ENCODE data around the gene IP6K1.
"Not testable (repeated sequence)": the region's sequence is repeated elsewhere in the genome, so short reads cannot be mapped to it uniquely, and the experiment has no call there.

Gene IP6K1

DNA sequence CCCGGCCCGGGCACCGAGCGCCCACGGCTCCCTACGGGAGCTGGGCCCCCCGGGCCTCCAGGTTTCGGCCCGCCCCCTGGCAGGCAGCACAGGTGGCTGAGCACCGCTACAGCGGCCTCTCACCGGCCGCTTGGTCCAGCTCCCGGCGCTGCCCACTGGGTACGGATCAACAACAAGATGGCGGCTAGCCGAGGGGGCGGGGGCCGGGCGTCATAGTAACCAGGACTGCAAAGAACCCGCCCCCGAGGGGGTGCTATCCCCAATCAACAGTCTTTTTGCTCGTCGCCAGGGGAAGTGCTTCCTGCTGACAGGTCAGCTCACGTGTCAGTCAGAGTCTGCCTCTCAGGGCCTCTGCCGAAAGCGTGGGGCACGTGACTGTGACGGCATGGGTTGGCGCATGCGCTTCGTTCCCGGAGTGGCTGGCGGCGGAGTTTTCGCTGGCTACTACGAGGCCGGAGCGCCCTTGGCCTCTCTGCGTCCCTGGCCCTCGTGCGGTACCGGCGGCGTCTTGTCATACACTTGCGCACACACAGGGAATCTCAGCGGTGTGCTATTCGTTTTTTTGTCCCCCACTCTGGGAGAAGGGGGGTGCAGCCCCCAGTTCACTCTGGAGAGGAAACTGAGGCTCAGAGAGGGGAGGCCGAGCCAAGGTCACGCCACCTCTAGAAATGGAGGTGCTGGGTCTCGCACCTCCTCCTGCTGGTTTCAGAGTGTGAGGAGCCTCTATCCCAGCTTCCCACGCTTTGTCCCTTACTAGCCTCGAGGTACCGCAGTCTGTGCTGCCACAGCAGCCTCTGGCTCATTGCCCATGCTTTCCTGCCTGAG, at the start of gene IP6K1:
Gene IP6K1, minus strand, starts transcription at position 186 of the 825 bp plus-strand sequence. CDS start 38,502 bp downstream, outside the sequence.
- Histone ChIP-seq H3K79me2 (ENCODE audit: control insufficient read depth, insufficient read depth, low read length, unreplicated experiment) (peaks cover 41% of the 10 kb centered on the region), H3K36me3 (ENCODE audit: insufficient read depth, low read length) (no peaks in the 10 kb centered on the region), H2AFZ (ENCODE audit: low read length, unreplicated experiment) (peak within 1 kb of the TSS; percentile 64), H3K27me3 (ENCODE audit: insufficient read depth, low read length) (no peaks in the 10 kb centered on the region), H3K27ac (ENCODE audit: low read depth, low read length) (peak within 1 kb of the TSS; percentile 73), H3K4me1 (ENCODE audit: control insufficient read depth, insufficient read depth, low read length, unreplicated experiment) (peaks cover 11% of the 10 kb centered on the region), H3K4me3 (ENCODE audit: low read depth, low read length) (peak within 1 kb of the TSS; percentile 86)

DNA sequence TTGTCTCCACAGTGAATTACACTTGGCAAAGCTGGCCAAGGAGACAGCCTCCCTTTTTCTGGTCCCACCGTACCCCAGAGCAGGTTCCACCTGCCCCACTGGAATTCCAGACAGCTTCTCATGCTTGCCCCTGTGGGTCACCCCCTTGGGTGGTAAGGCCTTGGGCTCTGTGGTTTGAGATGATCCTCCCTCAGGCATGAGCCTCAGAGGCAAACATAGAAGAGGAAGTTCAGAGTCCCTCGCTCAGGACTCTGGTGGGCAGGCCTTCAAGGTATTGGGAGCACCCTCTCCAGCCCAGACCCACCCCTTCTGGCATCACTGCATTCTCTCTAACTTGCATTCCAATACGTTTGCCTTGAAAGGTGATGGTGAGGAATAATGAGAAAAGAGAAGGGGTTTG, 45.0 kb upstream of the IP6K1 start:
- Histone ChIP-seq H3K4me1 (ENCODE audit: control insufficient read depth, insufficient read depth, low read length, unreplicated experiment) (no peaks in the 10 kb centered on the region), H3K36me3 (ENCODE audit: insufficient read depth, low read length) (no peaks in the 10 kb centered on the region), H3K4me3 (ENCODE audit: low read depth, low read length) (no peak overlapping the region), H2AFZ (ENCODE audit: low read length, unreplicated experiment) (no peak overlapping the region), H3K27me3 (ENCODE audit: insufficient read depth, low read length) (no peaks in the 10 kb centered on the region), H3K27ac (ENCODE audit: low read depth, low read length) (no peak overlapping the region), H3K79me2 (ENCODE audit: control insufficient read depth, insufficient read depth, low read length, unreplicated experiment) (no peaks in the 10 kb centered on the region)

DNA sequence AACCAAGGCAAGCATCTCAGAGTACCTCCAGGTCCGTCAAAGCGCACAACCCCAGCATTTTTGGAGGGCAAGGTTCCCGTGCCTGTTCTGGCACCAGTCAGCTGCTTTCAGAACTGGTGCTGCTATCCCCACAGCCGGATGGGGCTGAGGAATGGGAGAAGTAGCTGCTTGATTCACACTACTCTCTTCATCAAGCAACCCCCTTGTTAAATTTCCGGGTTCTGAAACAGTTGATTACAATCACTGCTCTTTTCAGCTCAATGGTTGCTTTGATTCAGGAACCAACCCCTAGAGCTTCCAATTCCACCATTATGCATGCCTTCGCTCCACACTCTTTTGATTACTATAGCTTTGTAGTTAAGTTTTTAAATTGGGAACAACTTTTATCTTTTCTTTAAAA, 39.7 kb upstream of the IP6K1 start:
- no peak overlapping the region for H2AFZ ChIP-seq (ENCODE audit: low read length, unreplicated experiment)
- no peak overlapping the region for H3K4me3 ChIP-seq (ENCODE audit: low read depth, low read length)
- no peaks in the 10 kb centered on the region for H3K27me3 ChIP-seq (ENCODE audit: insufficient read depth, low read length)
- no peaks in the 10 kb centered on the region for H3K4me1 ChIP-seq (ENCODE audit: control insufficient read depth, insufficient read depth, low read length, unreplicated experiment)
- no peak overlapping the region for H3K27ac ChIP-seq (ENCODE audit: low read depth, low read length)
- no peaks in the 10 kb centered on the region for H3K36me3 ChIP-seq (ENCODE audit: insufficient read depth, low read length)
- no peaks in the 10 kb centered on the region for H3K79me2 ChIP-seq (ENCODE audit: control insufficient read depth, insufficient read depth, low read length, unreplicated experiment)

DNA sequence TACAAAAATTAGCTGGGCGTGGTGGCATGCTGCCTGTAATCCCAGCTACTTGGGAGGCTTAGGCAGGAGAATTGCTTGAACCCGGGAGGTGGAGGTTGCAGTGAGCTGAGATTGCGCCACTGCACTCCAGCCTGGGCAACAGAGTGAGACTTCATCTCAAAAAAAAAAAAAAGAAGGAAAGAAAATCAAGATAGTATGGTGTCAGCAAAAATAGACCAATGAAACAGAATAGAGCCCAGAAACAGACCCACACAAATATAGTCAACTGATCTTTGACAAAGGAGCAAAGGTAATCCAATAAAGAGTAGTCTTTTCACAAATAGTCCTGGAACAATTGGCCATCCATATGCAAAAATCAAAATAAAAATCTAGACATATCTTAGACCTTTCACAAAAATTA, 36.8 kb upstream of the IP6K1 start:
- not testable (repeated sequence) for H2AFZ ChIP-seq (ENCODE audit: low read length, unreplicated experiment)

DNA sequence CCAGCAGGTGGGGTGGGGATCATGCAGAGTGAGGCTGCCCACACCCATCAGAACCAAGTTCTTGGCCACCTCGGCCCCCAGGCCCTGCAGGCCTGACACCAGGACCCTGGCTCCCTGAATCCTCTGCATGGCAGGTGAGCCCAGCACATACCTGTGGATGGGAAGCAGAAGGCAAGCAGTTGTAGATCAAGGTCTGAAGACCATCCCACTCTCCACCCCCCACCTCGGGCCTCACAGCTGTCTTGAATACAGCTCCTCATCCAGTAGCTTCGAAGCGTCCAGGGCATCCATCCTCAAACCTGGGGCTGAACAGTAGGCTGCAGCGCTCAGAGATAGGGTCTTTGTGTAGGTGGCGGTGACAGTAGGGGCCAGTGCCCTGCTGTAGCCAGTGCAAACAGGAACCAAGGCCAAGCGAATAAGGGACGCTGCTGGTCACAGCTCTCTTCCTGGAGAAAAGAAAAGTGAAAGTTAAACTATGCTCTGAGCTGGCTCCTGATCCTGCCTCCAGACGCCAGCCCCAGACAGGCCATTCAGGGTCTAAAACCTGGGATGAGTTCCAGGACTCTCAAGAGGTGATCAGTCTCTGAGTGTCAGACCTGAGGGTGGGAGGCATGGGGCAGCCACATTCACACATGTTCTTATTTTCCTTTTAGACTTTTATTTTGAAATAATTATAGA, 27.3 kb upstream of the IP6K1 start, which contains the start of gene UBA7:
Gene UBA7, minus strand, starts transcription at position 457 of the 678 bp plus-strand sequence. Its CDS starts 166 bp downstream, at position 291.
- no peaks in the 10 kb centered on the region for H3K27me3 ChIP-seq (ENCODE audit: insufficient read depth, low read length)
- H3K36me3 ChIP-seq (ENCODE audit: insufficient read depth, low read length): peaks cover 12% of the 10 kb centered on the region; the same call in 1 of the 2 replicates
- H3K27ac ChIP-seq (ENCODE audit: low read depth, low read length): peak within 1 kb of the TSS; percentile 38
- peaks cover 16% of the 10 kb centered on the region for H3K4me1 ChIP-seq (ENCODE audit: control insufficient read depth, insufficient read depth, low read length, unreplicated experiment)
- peaks cover 11% of the 10 kb centered on the region for H3K79me2 ChIP-seq (ENCODE audit: control insufficient read depth, insufficient read depth, low read length, unreplicated experiment)
- peak within 1 kb of the TSS; percentile 54 for H2AFZ ChIP-seq (ENCODE audit: low read length, unreplicated experiment)
- peak within 1 kb of the TSS; percentile 80 for H3K4me3 ChIP-seq (ENCODE audit: low read depth, low read length)

More for the DNA sequence above, 36.8 kb upstream of the IP6K1 start:
- not testable (repeated sequence) for H3K36me3 ChIP-seq (ENCODE audit: insufficient read depth, low read length); H3K27me3 ChIP-seq (ENCODE audit: insufficient read depth, low read length); H3K79me2 ChIP-seq (ENCODE audit: control insufficient read depth, insufficient read depth, low read length, unreplicated experiment); H3K4me3 ChIP-seq (ENCODE audit: low read depth, low read length); H3K27ac ChIP-seq (ENCODE audit: low read depth, low read length); H3K4me1 ChIP-seq (ENCODE audit: control insufficient read depth, insufficient read depth, low read length, unreplicated experiment)

DNA sequence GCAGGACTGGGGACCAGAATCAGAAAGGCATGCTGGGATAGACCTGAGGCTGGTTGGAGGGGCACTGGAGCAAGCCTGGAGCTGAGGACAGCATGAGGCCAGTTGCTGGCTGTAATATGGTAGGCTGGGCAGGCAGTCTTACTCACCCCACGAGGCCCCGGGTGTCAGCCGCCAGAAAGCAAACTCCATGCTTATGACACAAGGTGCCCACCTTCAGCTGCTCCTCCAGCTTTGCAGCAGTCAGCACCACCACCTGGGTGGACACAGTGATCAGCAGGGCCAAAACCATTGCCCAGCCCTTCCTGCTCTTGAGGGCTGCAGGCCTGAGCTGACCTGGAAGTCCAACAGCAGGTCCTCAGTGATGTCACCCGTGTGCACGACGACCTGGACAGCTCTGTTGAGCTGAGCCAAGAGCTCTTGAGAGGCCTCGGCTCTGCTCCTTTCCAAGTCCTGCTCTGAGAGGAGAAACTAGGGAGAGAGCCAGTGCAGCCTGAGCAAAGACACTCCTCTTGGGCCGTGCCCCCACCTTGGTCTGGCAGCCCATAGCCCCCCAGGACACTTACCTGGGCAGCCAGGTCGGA, 26.7 kb upstream of the IP6K1 start:
- peak overlapping the region; percentile 54 for H2AFZ ChIP-seq (ENCODE audit: low read length, unreplicated experiment)
- peaks cover 11% of the 10 kb centered on the region for H3K79me2 ChIP-seq (ENCODE audit: control insufficient read depth, insufficient read depth, low read length, unreplicated experiment)
- peak overlapping the region; percentile 80 for H3K4me3 ChIP-seq (ENCODE audit: low read depth, low read length)
- H3K4me1 ChIP-seq (ENCODE audit: control insufficient read depth, insufficient read depth, low read length, unreplicated experiment): peaks cover 16% of the 10 kb centered on the region
- H3K27ac ChIP-seq (ENCODE audit: low read depth, low read length): no peak overlapping the region
- H3K27me3 ChIP-seq (ENCODE audit: insufficient read depth, low read length): no peaks in the 10 kb centered on the region
- peaks cover 12% of the 10 kb centered on the region; the same call in 1 of the 2 replicates for H3K36me3 ChIP-seq (ENCODE audit: insufficient read depth, low read length)

DNA sequence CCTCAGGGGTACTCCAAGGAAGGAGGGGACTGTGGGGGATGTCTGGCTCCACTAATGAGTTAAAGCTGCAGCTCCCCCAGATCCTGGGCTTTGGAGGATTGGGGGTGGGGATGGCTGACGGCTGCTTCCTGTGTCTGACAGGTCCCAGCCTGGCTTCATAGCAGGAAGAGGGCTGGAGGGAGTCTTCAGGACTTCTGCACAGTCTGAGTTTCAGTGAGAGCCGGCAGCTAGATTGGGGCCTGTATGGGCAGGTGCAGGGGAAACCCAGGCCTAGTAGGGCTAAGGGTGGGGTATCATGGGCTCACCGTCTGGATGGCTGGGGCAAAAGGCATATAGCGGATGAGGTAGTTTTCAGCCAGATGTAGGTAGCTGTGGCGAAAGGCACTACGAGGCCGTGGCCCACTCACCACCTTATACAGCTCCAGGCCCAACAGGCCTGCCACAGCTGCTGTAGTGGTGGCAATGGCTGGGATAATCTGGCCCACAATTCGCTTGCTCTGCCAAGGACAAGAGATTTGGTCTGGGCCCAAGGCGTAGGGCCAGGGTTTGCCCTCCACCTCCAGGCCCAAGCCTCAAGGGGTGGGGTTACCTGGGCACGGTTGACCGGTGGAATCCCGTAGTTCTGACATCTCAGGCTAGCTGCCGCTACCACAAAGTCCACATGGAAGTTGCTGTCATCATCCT, 21.2 kb upstream of the IP6K1 start:
- H3K79me2 ChIP-seq (ENCODE audit: control insufficient read depth, insufficient read depth, low read length, unreplicated experiment): peaks cover under 1% of the 10 kb centered on the region
- no peak overlapping the region for H3K4me3 ChIP-seq (ENCODE audit: low read depth, low read length)
- peaks cover 39% of the 10 kb centered on the region for H3K4me1 ChIP-seq (ENCODE audit: control insufficient read depth, insufficient read depth, low read length, unreplicated experiment)
- no peak overlapping the region for H2AFZ ChIP-seq (ENCODE audit: low read length, unreplicated experiment)
- no peak overlapping the region for H3K27ac ChIP-seq (ENCODE audit: low read depth, low read length)
- H3K36me3 ChIP-seq (ENCODE audit: insufficient read depth, low read length): peaks cover 10% of the 10 kb centered on the region; the same call in 1 of the 2 replicates
- no peaks in the 10 kb centered on the region for H3K27me3 ChIP-seq (ENCODE audit: insufficient read depth, low read length)

DNA sequence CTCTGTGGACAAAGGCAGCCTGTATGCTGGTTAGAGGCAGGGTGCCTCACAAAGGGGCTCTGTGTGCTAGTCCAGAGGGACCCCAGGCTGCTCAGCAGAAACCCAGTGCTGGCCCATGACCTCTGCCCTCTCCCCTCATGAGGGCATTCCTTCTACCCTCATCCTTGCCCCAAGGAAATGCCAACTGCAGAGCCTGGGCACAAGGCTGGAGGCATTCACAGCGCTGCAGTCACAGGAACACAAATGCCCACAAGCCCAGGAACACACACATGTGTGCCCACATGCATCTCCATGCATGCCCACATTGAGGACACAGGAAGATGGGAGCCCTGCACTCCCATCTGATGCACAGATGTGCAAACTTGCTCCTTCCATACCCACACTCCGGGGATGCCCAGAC, 20.5 kb upstream of the IP6K1 start:
- no peaks in the 10 kb centered on the region for H3K27me3 ChIP-seq (ENCODE audit: insufficient read depth, low read length)
- H3K79me2 ChIP-seq (ENCODE audit: control insufficient read depth, insufficient read depth, low read length, unreplicated experiment): no peaks in the 10 kb centered on the region
- no peak overlapping the region for H3K27ac ChIP-seq (ENCODE audit: low read depth, low read length)
- H3K36me3 ChIP-seq (ENCODE audit: insufficient read depth, low read length): peaks cover 5% of the 10 kb centered on the region; the same call in 1 of the 2 replicates
- H2AFZ ChIP-seq (ENCODE audit: low read length, unreplicated experiment): no peak overlapping the region
- peaks cover 35% of the 10 kb centered on the region for H3K4me1 ChIP-seq (ENCODE audit: control insufficient read depth, insufficient read depth, low read length, unreplicated experiment)
- no peak overlapping the region for H3K4me3 ChIP-seq (ENCODE audit: low read depth, low read length)

DNA sequence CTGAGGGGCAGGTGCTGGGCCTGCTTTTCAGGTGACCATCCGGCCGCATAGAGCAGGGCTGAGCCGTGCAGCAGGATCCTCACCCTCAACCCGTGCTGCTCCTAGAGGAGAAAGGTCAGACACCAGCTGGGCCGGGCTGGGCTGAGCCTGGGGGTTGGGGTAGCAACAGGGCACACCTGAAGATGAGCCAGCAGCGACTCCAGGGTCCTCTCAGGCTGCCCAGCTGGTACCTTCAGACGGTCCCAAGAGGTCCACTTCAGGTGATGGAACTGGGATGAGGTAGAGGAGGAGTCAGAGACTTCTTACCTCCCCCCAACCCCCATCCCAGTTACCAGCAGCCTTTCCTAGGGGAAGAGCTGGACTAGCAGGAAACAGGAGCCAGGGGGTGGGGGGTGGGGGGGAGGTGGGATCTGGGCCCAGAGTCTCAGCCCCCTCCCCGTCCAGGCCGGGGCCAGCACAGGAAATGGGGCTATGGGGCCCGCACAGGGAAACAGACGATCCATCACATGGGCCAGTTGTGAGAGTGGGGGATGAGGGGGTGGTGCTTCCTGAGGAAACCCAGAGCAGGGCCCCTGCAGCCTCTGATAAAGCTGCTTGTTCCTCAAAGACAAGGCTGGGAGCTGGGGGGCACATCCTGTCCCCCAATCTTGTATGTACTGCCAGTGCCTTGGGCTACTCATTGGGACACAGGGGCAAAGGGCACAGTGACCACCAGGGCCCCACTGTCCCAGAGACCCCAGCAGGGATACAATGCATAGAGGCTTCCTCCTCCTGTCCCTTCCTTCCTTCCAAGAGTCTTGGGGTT, 19.8 kb upstream of the IP6K1 start:
- no peak overlapping the region for H3K4me3 ChIP-seq (ENCODE audit: low read depth, low read length)
- H3K79me2 ChIP-seq (ENCODE audit: control insufficient read depth, insufficient read depth, low read length, unreplicated experiment): no peaks in the 10 kb centered on the region
- H3K27ac ChIP-seq (ENCODE audit: low read depth, low read length): peak overlapping the region; percentile 30
- H3K27me3 ChIP-seq (ENCODE audit: insufficient read depth, low read length): peaks cover 4% of the 10 kb centered on the region; the same call in 1 of the 2 replicates
- peaks cover 5% of the 10 kb centered on the region; the same call in 1 of the 2 replicates for H3K36me3 ChIP-seq (ENCODE audit: insufficient read depth, low read length)
- H3K4me1 ChIP-seq (ENCODE audit: control insufficient read depth, insufficient read depth, low read length, unreplicated experiment): peaks cover 35% of the 10 kb centered on the region
- no peak overlapping the region for H2AFZ ChIP-seq (ENCODE audit: low read length, unreplicated experiment)

All from ACC112 (cell line).